HEK293 (cell line): Measurements from ENCODE around the gene PIP4K2A.

Source experiments
- CTCF ChIA-PET: fragments of 350-600 bp; formaldehyde crosslinking; extraction: SDS; loops from one replicate; lab custom pipeline; 2021; ENCODE audit warnings: antibody characterized with exemption; lab: Yijun Ruan, JAX
- POLR2A ChIA-PET: fragments of 300-600 bp; formaldehyde crosslinking; extraction: SDS; loops from one replicate; lab custom pipeline; 2020; ENCODE audit warnings: antibody characterized with exemption, inconsistent platforms; lab: Yijun Ruan, JAX
- H3K27ac ChIP-seq: fragments of 200-500 bp; sonication (Bioruptor generic); 2 replicates; pipeline ENCODE4 v1.5.1; 2014; ENCODE audit warnings: low read depth, low read length, control low read depth, inconsistent platforms; ENCODE audit errors: extremely low read depth
- H3K36me3 ChIP-seq, 2 experiments: fragments of 200-500 bp in 1 of 2; sonication (Bioruptor generic) in 1 of 2; 1 replicate in 1 of 2; 2 replicates in 1 of 2; pipeline ENCODE4 v1.5.1; 2014 to 2017; ENCODE audit warnings: inconsistent platforms in 2 of 2, low read length in 2 of 2; ENCODE audit not compliant: control insufficient read depth in 2 of 2, insufficient read depth in 1 of 2
- H3K4me1 ChIP-seq: fragments of 200-500 bp; sonication (Bioruptor generic); 2 replicates; pipeline ENCODE4 v1.5.1; 2014; ENCODE audit warnings: mild to moderate bottlenecking, low read length, inconsistent platforms; ENCODE audit not compliant: control insufficient read depth, insufficient read depth
- H3K4me3 ChIP-seq: 2 replicates; pipeline ENCODE4 v1.5.1; 2011; ENCODE audit warnings: low read depth, mild to moderate bottlenecking, control low read depth, low read length, moderate library complexity
- H3K9me3 ChIP-seq: fragments of 200-500 bp; sonication (Bioruptor generic); 2 replicates; pipeline ENCODE4 v1.5.1; 2014; ENCODE audit warnings: low read depth, low read length, inconsistent platforms; ENCODE audit not compliant: control insufficient read depth, insufficient read depth
- PRDM6 ChIP-seq: fragments of 450-650 bp; formaldehyde crosslinking; IDR thresholded peaks from 2 replicates; pipeline ENCODE4 v1.5.1; 2017; ENCODE audit warnings: missing biosample characterization, missing genetic modification characterization
- YY1 ChIP-seq: fragments of 450-650 bp; formaldehyde crosslinking; IDR thresholded peaks from 2 replicates; pipeline ENCODE4 v1.5.1; 2018; ENCODE audit warnings: missing biosample characterization, missing genetic modification characterization
- ZBTB10 ChIP-seq: fragments of 450-650 bp; formaldehyde crosslinking; IDR thresholded peaks from 2 replicates; pipeline ENCODE4 v1.5.1; 2016; ENCODE audit warnings: missing biosample characterization, missing genetic modification characterization
- ZBTB44 ChIP-seq: fragments of 450-650 bp; IDR thresholded peaks from 2 replicates; pipeline ENCODE4 v1.5.1; 2018; ENCODE audit warnings: missing biosample characterization, mild to moderate bottlenecking, missing genetic modification characterization
- ZNF341 ChIP-seq: fragments of 450-650 bp; formaldehyde crosslinking; IDR thresholded peaks from 2 replicates; pipeline ENCODE4; 2016; ENCODE audit warnings: low read depth, missing biosample characterization, missing genetic modification characterization
- ZNF362 ChIP-seq: fragments of 450-650 bp; formaldehyde crosslinking; IDR thresholded peaks from 2 replicates; pipeline ENCODE4 v1.5.1; 2016; ENCODE audit warnings: missing biosample characterization, missing genetic modification characterization
- ZNF391 ChIP-seq: fragments of 450-650 bp; formaldehyde crosslinking; IDR thresholded peaks from 2 replicates; pipeline ENCODE4 v1.5.1; 2016; ENCODE audit warnings: low read depth, missing biosample characterization, missing genetic modification characterization, borderline replicate concordance
- ZNF501 ChIP-seq: fragments of 450-650 bp; formaldehyde crosslinking; IDR thresholded peaks from 2 replicates; pipeline ENCODE4 v1.5.1; 2016; ENCODE audit warnings: missing biosample characterization, missing genetic modification characterization
- ZNF514 ChIP-seq: fragments of 450-650 bp; formaldehyde crosslinking; IDR thresholded peaks from 2 replicates; pipeline ENCODE4 v1.5.1; 2016; ENCODE audit warnings: missing biosample characterization, missing genetic modification characterization
- ZNF830 ChIP-seq: fragments of 450-650 bp; IDR thresholded peaks from 2 replicates; pipeline ENCODE4 v1.5.0; 2018; ENCODE audit warnings: missing biosample characterization, missing genetic modification characterization, low read depth, mild to moderate bottlenecking, moderate library complexity

Gene PIP4K2A

GRCh38 chr10:22666287-22667092, 47.9 kb downstream of the PIP4K2A start (continued):
- TF ChIP-seq ZNF341 (tag by site-specific recombination), result peak; percentile 48; the same call in 1 of the 2 replicates
- no peak for TF ChIP-seq ZNF501

GRCh38 chr10:22665329-22665728, 49.0 kb downstream of the PIP4K2A start:
- Histone ChIP-seq H3K4me1 (peaks cover 18% of the 10 kb centered on the region), H3K4me3 (no peak overlapping the region), H3K9me3 (no peaks in the 10 kb centered on the region)
- ChIA-PET POLR2A (no interaction called here), CTCF (no interaction called here)
- TF ChIP-seq ZNF362 (tag by site-specific recombination) (peak; percentile 52; the same call in 1 of the 2 replicates), ZNF514 (tag by site-specific recombination) (no peak)
- TF ChIP-seq, all 188 proteins: peak for 1
- Histone ChIP-seq H3K27ac (no peak overlapping the region), H3K36me3 (no peaks in the 10 kb centered on the region)

GRCh38 chr10:22662733-22663330, 51.5 kb downstream of the PIP4K2A start:
- Histone ChIP-seq H3K27ac (no peak overlapping the region), H3K9me3 (no peaks in the 10 kb centered on the region), H3K4me1 (peaks cover 25% of the 10 kb centered on the region), H3K36me3 (no peaks in the 10 kb centered on the region), H3K4me3 (no peak overlapping the region)
- no peak for TF ChIP-seq ZNF830 (tag by site-specific recombination)
- no peak for TF ChIP-seq YY1 (tag by site-specific recombination)
- TF ChIP-seq PRDM6 (tag by site-specific recombination), result 0 out of 2 replicates have a peak, but pooled peaks have one; percentile 7
- no peak for TF ChIP-seq ZBTB10
- no peak for TF ChIP-seq ZNF391
- peak; percentile 73 for TF ChIP-seq ZBTB44 (tag by site-specific recombination)
- ChIA-PET CTCF (interaction anchor here (0.5 to 0.9 kb wide), 2 partner anchors 47 to 50 kb away, joined by 3 read pairs; no protein-coding TSS in a partner anchor), POLR2A (no interaction called here)
